ENCODE results near the gene PCDH10. TPM values are rescaled to one million over a fixed set of nuclear protein-coding genes. Genes with fewer than 3 reads are reported as not detected.

The PCDH10 gene
- total and polyA plus RNA-seq, 2 of the 4 experiments (the other 2 are of a cell fraction): 0.90 to 2.0 TPM

- H2BK120ac ChIP-seq (ENCODE audit: low read depth, low read length): no peak overlapping the region
- no TSS peak for BruUV-seq (replicated peaks)
Observed at GRCh38 chr4:133188433-133189146, 39.5 kb downstream of the PCDH10 start.

More at GRCh38 chr4:133188433-133189146, 39.5 kb downstream of the PCDH10 start:
- H3K36me3 ChIP-seq (ENCODE audit: control insufficient read depth, insufficient read depth, low read length): no peaks in the 10 kb centered on the region
- ChIA-PET CTCF (no interaction called here), POLR2A (ENCODE audit: unreplicated experiment) (no interaction called here)
- H3K9me3 ChIP-seq (ENCODE audit: control insufficient read depth, insufficient read depth, low read length): no peaks in the 10 kb centered on the region
- H3K56ac ChIP-seq (ENCODE audit: extremely low read depth, insufficient read depth, low read length): no peak overlapping the region
- intact Hi-C loops (cut with micrococcal nuclease): no loop called here
- no peaks in the 10 kb centered on the region for H3K79me1 ChIP-seq (ENCODE audit: low read depth in 1 of 2, low read length in 2 of 2)
- H3K4me1 ChIP-seq (ENCODE audit: control insufficient read depth, insufficient read depth, low read length): no peaks in the 10 kb centered on the region
- H3K14ac ChIP-seq (replicated peaks; ENCODE audit: low read depth, low read length): no peak overlapping the region
- ATAC-seq (ENCODE audit: low read depth): no peak
- no peak for TF ChIP-seq FOS (IDR thresholded peaks at IDR 0.05; ENCODE audit: low read depth, low read length)
- TF ChIP-seq CEBPB (IDR thresholded peaks at IDR 0.05; ENCODE audit: low read depth, low read length): no peak
- no peak for TF ChIP-seq USF2 (IDR thresholded peaks at IDR 0.05; ENCODE audit: low read depth, low read length)
- no peak for TF ChIP-seq NFE2L2 (IDR thresholded peaks at IDR 0.05; ENCODE audit: low read depth, low read length)
- no peak for TF ChIP-seq RFX5 (IDR thresholded peaks at IDR 0.05; ENCODE audit: low read depth, low read length)
- no peak for TF ChIP-seq RCOR1 (IDR thresholded peaks at IDR 0.05; ENCODE audit: insufficient replicate concordance, low read length)
- no peak for TF ChIP-seq MAFK (IDR thresholded peaks at IDR 0.05; ENCODE audit: low read depth, low read length)
- no peak for TF ChIP-seq RAD21 (IDR thresholded peaks at IDR 0.05; ENCODE audit: low read length)
- no peak for TF ChIP-seq BHLHE40 (IDR thresholded peaks at IDR 0.05; ENCODE audit: low read depth, low read length)
- no peak for TF ChIP-seq MXI1 (IDR thresholded peaks at IDR 0.05; ENCODE audit: borderline replicate concordance, low read depth, low read length)
- no peak for TF ChIP-seq MAZ (IDR thresholded peaks at IDR 0.05; ENCODE audit: borderline replicate concordance, low read depth, low read length)
- no peak for TF ChIP-seq CHD1 (IDR thresholded peaks at IDR 0.05; ENCODE audit: low read depth, low read length)
- TF ChIP-seq SMC3 (IDR thresholded peaks at IDR 0.05; ENCODE audit: low read depth, low read length): no peak
- no peak for TF ChIP-seq CTCF (conservative IDR thresholded peaks at IDR 0.05; ENCODE audit: low read depth, low read length)
- no peak for TF ChIP-seq ELK1 (IDR thresholded peaks at IDR 0.05; ENCODE audit: borderline replicate concordance, low read depth, low read length)
- DNase-seq: no peak
- no peak overlapping the region for H4K8ac ChIP-seq (ENCODE audit: low read depth in 2 of 2, low read length in 2 of 2)
- H2BK20ac ChIP-seq (ENCODE audit: low read depth, low read length): no peak overlapping the region
- no peak overlapping the region for H3K18ac ChIP-seq (ENCODE audit: low read depth, low read length)
- no peak overlapping the region for H4K91ac ChIP-seq (ENCODE audit: insufficient read depth, low read depth, low read length)
- H3K4me2 ChIP-seq (ENCODE audit: low read depth, low read length): no peak overlapping the region
- no peak overlapping the region for H2AK9ac ChIP-seq (replicated peaks; ENCODE audit: low read depth, low read length, poor library complexity)
- no peak overlapping the region for H3K9ac ChIP-seq (ENCODE audit: low read depth, low read length)
- no peak overlapping the region for H3K4me3 ChIP-seq (ENCODE audit: insufficient read depth, low read depth, low read length)
- H2BK5ac ChIP-seq (ENCODE audit: low read depth, low read length, poor library complexity, severe bottlenecking): no peak overlapping the region
- no peaks in the 10 kb centered on the region for H3K27me3 ChIP-seq (ENCODE audit: control insufficient read depth, insufficient read depth, low read length)
- in situ Hi-C loops (cut with MboI; ENCODE audit: low sequenced_read_pairs): no loop called here
- H3K9me1 ChIP-seq (ENCODE audit: insufficient read depth, low read length): no peaks in the 10 kb centered on the region
- H3K4ac ChIP-seq (ENCODE audit: low read depth, low read length): no peak overlapping the region
- WGBS, 2 experiments (ENCODE audit: extremely low coverage in 2 of 2, insufficient read length in 1 of 2): 74% methylated on average over 4 of the region's 8 CpGs; no CpG with 5 or more reads in 1 of the 2 experiments
- no peak overlapping the region for H3K23ac ChIP-seq (ENCODE audit: low read depth, low read length)
- dilution Hi-C loops (cut with HindIII; ENCODE audit: low sequenced_read_pairs, unreplicated experiment): no loop called here
- no peak overlapping the region for H2AK5ac ChIP-seq (ENCODE audit: low read depth, low read length)
- H4K20me1 ChIP-seq (ENCODE audit: insufficient read depth, low read length): no peaks in the 10 kb centered on the region
- H2BK15ac ChIP-seq (ENCODE audit: low read depth, low read length): no peak overlapping the region
- H4K5ac ChIP-seq (ENCODE audit: low read depth, low read length): no peak overlapping the region
- no peak overlapping the region for H3K27ac ChIP-seq (ENCODE audit: insufficient read depth, low read length)
- H2AFZ ChIP-seq (replicated peaks; ENCODE audit: low read length, poor library complexity): no peak overlapping the region
